ENCODE data around the gene ZMYM1. TPM values are rescaled to one million over a fixed set of nuclear protein-coding genes. Genes with fewer than 3 reads are reported as not detected.

The ZMYM1 gene
- total and polyA plus RNA-seq, 2 experiments from 2014 or later, result 37.4 to 51.0 TPM

GRCh38 chr1:35029761-35030160 lies 49.4 kb upstream of the ZMYM1 start (continued):
- TF ChIP-seq ZNF462 (CRISPR knock-in tag; IDR thresholded peaks at IDR 0.05) (no peak), EZH2 (IDR thresholded peaks at IDR 0.05; ENCODE audit: low read depth, unreplicated experiment) (no peak), ZNF331 (CRISPR knock-in tag; IDR thresholded peaks at IDR 0.05; ENCODE audit: low read depth) (no peak), CREB1 (CRISPR knock-in tag; IDR thresholded peaks at IDR 0.05; ENCODE audit: low read depth) (no peak), JUNB (IDR thresholded peaks at IDR 0.05; ENCODE audit: unreplicated experiment) (no peak), ETS1 (IDR thresholded peaks at IDR 0.05) (no peak), POLR2AphosphoS5 (IDR thresholded peaks at IDR 0.05; ENCODE audit: low read depth) (no peak), STAT1 (IDR thresholded peaks at IDR 0.05; ENCODE audit: unreplicated experiment) (no peak), EZH2phosphoT487 (IDR thresholded peaks at IDR 0.05; ENCODE audit: unreplicated experiment) (no peak)

- Histone ChIP-seq H3K9me2 (ENCODE audit: insufficient read depth) (0 out of 2 replicates have a peak, but pooled peaks cover 2% of the 10 kb centered on the region), H4K20me1 (replicated peaks; ENCODE audit: insufficient read depth) (no peaks in the 10 kb centered on the region), H3K79me2 (replicated peaks; ENCODE audit: insufficient read depth) (peaks cover 18% of the 10 kb centered on the region), H3K4me3 (peak overlapping the region; percentile 90; the same call in 1 of the 2 replicates), H3K36me3 (ENCODE audit: insufficient read depth) (no peaks in the 10 kb centered on the region; the same call in 1 of the 2 replicates), H2AFZ (no peak overlapping the region), H3F3A (replicated peaks; ENCODE audit: low read depth) (no peaks in the 10 kb centered on the region), H3K27me3 (ENCODE audit: insufficient read depth) (no peaks in the 10 kb centered on the region), H3K4me2 (peak overlapping the region; percentile 84), H3K4me1 (ENCODE audit: insufficient read depth) (no peaks in the 10 kb centered on the region), H3K27ac (ENCODE audit: low read depth) (no peak overlapping the region)
- H3K36me3 Mint-ChIP-seq (ENCODE audit: low read depth), result peaks cover 20% of the 10 kb centered on the region; the same call in 2 of the 3 replicates
- peaks cover 22% of the 10 kb centered on the region; the same call in 2 of the 3 replicates for H3K9me3 Mint-ChIP-seq
- H3K4me3 Mint-ChIP-seq, result peak overlapping the region; percentile 99
- ATAC-seq (no peak), DNase-seq (ENCODE audit: low spot score) (no peak)
- H3K27ac Mint-ChIP-seq, result peak overlapping the region; percentile 99; the same call in 1 of the 2 replicates
- peaks cover 6% of the 10 kb centered on the region; the same call in 1 of the 3 replicates for H3K4me1 Mint-ChIP-seq
- H3K27me3 Mint-ChIP-seq (ENCODE audit: insufficient read depth, low read depth, poor library complexity), result peaks cover 6% of the 10 kb centered on the region
- TF ChIP-seq CTCF (conservative IDR thresholded peaks at IDR 0.05; ENCODE audit: low read depth in 2 of 2) (no peak), POLR2AphosphoS5 (IDR thresholded peaks at IDR 0.05; ENCODE audit: low read depth) (no peak), EZH2phosphoT487 (IDR thresholded peaks at IDR 0.05; ENCODE audit: unreplicated experiment) (no peak), EZH2 (IDR thresholded peaks at IDR 0.05; ENCODE audit: low read depth, unreplicated experiment) (no peak), REST (IDR thresholded peaks at IDR 0.05; ENCODE audit: unreplicated experiment) (no peak), NANOG (IDR thresholded peaks at IDR 0.05; ENCODE audit: borderline replicate concordance) (no peak)
These were observed 48.8 kb upstream of the ZMYM1 start for GRCh38 chr1:35030338-35030737.
